ENCODE data around the gene DELE1.
A peak's percentile ranks its signal among the peaks of the same experiment; 100 is the strongest.

DELE1 gene

DNA sequence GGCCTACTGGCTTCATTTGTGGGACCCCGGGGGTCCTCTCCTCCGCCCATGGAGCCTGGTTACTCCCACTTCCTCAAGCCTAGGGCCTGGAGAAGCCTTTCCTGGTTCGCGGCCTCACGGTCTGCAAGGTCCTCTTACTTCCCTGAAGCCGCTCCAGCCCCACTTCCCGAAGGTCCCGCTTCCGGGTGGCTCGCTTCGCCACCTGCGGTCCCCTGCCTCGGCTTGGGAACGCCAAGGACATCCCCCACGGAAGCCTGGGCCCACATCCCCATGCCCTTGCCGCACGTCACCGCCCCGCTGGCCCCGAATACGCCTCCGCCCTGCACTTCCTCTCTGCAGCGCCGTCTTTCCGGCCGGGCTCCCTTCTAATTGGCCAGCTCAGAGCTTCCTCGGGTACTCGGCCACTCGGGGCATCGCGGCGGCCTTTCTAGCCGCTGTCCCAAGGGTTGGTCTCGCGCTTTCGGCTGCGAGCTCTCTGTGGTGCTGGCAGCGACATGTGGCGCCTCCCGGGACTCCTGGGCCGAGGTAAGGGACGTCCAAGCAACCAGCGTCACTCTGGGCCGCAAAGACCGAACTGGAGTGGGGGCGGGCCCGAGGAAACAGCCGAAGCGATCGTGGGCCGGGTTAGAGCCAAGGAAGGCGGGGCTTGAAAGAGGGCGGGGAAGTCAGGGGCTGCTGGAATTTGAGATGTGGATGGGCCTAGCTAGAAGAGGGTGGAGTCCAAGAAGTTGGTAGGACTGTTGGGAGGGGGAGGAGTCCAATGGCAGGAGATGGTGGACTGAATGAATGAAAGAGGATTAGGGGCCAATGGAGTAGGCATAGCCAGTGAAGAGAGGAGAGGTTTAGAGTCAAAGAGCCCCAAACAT lies at the start of gene DELE1:
Gene DELE1 (plus strand): TSS at position 424 of the 866 bp plus-strand sequence. CDS start 71 bp downstream, at position 495.
- peak; percentile 78 to 98 for DNase-seq (ENCODE audit: extremely low read depth in 1 of 2, low read depth in 1 of 2)

- no peak for DNase-seq (ENCODE audit: extremely low read depth in 1 of 2, low read depth in 1 of 2)
Observed at GRCh38 chr5:141873933-141874261, 49.8 kb upstream of the DELE1 start.

GRCh38 chr5:141874262-141874964 lies 49.3 kb upstream of the DELE1 start:
- no peak for DNase-seq (ENCODE audit: extremely low read depth in 1 of 2, low read depth in 1 of 2)

DNA sequence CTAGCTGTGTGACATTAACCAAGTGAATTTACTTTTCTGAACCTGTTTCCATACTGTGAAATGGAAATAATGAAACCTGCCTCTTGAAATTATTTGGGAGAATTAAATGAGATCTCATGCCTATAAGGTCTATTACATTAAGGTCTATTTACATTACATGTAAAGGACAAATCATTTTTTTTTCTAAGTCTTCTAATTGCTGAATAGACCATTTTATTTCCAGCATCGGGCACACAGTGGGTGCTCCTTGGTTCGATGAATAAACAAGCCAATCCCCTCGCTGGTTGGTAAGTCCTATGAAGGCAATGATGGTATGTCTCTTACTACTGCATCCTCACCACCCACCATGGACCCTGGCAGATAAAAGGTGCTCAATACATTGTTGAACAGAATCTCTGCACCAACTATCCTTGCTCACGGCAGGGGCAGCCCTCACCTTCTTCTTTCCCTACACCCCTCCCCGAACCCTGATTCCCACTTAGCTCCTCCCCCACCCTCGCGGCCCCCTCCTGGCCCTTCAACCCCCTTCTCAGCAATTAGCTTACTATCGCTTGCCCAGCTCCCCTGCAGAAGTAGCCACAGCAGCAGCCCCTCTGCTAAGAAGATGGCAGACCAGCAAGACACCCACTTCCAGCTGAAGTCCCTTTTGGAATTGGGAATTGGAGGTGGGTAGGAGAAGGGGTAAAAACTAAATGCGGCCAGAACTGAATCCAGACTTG lies 48.5 kb upstream of the DELE1 start:
- DNase-seq (ENCODE audit: extremely low read depth in 1 of 2, low read depth in 1 of 2) = no peak

DNA sequence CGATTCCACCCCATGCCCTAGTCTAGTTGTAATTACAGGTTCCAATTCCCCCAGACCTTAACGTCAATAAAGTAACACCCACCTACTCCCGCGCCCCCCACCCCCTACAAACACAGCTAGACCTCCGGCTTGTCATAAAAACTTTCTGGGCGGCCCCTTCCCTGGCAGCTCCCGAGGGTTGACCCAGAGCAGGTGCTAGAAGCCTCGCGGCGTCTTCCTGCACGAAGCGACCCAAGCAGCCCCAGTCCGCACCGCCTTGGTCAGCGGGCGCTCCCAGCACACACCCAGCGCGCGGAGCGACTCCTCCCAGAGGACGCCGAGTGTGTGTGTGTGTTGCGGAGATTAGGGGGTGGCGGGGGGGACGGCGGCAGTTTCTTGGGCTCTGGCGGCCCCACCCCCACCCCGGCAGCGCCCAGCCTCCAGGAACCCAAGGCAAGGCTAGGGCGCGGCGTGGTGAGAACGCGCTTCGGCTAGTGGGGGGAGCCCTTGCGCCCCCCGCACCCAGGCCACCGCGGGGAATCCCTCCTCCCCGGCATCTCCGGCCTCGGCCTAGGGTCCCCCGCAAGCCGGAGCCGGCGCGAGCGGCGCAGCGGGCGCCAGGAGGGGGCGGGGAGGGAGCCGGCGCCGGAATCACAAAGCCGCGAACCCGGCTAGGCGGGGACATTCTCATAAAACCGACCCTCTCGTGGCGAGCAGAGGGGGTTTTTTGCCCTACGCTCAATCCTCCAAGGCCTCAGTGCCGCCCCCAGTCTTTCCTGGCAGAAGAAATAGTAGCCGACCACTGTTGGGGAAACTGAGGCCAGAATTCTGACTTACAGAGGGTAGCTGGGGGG lies 47.7 kb upstream of the DELE1 start:
- DNase-seq (ENCODE audit: extremely low read depth in 1 of 2, low read depth in 1 of 2) = no peak

- DNase-seq (ENCODE audit: extremely low read depth in 1 of 2, low read depth in 1 of 2) = no peak
Observed at GRCh38 chr5:141876628-141877355, 46.9 kb upstream of the DELE1 start.

DNA sequence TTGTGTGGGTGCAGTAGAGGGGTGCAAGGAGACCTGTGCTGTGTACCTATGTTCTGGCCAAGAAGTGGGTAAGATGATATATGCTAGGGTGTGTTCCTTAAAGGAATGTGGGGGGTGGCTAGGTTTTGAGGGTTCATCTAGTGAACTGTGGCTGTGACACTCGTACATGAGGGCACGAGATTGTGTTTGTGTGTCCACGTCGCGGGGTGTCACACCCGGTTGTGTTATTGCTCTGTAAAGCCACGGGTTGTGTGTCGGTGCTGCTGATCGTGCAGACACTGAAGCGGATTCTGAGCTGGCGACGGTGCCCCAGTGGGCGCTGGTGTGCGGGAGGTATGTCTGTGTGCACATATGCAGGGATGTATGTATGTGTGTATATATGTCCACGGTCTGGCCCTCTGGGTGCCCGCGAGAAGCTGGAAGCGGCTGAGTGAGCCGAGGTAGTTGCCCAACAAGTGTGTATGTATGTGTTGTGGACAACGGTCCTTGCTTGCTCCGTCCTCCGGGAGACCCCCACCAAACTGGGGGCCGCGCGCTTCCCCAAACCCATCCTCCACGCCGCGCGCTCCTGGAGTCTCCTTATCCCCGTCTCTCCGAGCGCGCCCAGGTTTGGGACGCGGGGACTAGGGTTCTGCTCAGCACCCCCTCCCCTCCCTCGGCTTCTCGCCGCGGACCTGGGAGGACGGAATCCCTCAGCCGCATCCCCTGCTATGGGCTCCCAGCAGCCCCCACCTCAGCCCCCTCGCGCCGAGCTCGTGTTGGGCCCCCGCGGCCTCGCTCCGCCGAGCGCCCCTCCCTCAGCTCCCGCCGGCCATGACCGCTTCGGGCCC lies 46.1 kb upstream of the DELE1 start:
- no peak for DNase-seq (ENCODE audit: extremely low read depth in 1 of 2, low read depth in 1 of 2)

DNA sequence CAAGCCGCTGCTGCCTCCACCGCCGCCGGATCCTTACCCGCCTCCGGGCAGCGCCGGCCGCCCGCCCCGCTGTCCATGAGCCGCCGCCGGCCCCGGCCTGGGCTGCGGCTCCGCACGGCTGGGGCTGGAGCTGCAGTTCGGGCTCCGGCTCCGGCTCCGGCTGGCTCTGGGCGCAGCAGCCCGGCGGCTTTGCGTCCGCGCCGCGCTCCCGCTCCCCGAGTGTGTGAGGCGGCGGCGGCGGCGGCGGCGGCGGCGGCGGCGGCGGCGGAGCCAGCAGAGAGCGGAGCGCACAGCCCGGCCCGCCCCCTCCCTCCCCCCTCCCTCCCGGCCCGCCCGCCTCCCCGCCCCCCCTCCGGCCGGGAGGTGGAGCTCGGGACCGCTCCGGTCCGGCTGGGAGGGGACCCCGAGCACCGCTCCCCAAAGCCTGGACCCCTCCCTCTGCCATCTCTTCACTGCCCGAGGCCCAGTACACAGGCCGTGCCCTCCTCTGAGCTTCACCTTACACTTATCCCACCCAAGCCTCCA lies 45.4 kb upstream of the DELE1 start, which contains the start of gene PCDH1:
Gene PCDH1 (minus strand): TSS at position 225 of the 525 bp plus-strand sequence. CDS start 148 bp downstream, at position 77.
- no peak for DNase-seq (ENCODE audit: extremely low read depth in 1 of 2, low read depth in 1 of 2)

GRCh38 chr5:141878711-141879425 lies 44.8 kb upstream of the DELE1 start:
- peak; percentile 60 to 79 for DNase-seq (ENCODE audit: extremely low read depth in 1 of 2, low read depth in 1 of 2)

DNA sequence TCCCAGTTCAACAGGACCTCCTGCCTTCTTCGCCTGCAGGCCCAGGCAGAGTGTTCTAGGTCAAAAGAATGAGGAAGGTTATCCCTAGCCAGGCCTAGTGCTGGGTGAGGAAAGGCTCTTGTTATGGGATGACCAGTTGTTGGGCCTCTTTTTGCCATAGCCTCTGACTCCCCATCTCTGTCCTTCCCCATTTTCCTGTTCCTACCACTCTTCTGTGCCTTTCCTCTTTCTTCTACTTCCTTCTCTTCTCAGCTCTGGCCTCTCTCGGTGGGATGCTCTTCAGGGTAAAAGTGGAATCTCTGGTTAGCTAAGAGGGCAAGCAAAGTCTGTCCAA lies 44.3 kb upstream of the DELE1 start:
- no peak for DNase-seq (ENCODE audit: extremely low read depth in 1 of 2, low read depth in 1 of 2)

DNA sequence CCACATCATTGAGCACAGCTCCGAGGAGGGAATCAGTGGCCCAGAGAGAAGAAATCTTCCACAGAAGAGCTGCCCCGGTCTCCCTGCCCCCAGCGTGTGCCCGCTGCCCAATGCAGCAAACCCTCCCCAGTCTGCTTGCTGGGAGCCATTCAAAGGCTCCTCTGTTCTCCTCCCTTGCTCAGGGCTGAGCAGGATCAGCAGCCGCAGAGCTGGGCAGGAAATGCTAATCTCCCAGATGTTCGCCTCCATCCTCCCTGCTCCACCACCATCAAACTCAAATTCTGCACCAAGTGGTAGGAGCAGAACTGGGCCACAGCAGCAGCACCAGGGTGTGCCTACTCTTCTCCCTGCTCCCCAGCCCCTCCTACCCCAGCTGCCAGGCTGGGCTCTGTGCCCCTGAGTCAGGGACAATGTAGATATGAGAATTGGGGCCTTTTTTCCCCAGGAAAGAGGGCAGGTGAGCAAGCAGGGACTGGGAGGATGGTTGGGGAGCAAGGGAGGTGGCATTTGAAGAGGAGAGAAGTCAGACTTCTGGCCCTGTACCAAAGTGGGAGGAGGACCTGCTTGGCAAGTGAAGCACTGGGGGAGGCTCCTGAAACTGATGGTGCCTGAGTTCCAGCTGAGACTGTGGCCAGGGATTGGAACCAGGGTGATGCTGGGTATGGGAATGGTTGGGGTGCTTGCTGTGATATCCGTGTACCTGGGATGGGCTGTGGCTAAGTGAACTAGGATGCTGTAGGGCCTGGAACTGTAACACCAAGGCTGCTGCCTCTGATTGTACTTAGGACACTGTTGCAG lies 43.5 kb upstream of the DELE1 start:
- DNase-seq (ENCODE audit: extremely low read depth in 1 of 2, low read depth in 1 of 2) = no peak

GRCh38 chr5:141880961-141881801 lies 42.5 kb upstream of the DELE1 start:
- DNase-seq (ENCODE audit: extremely low read depth in 1 of 2, low read depth in 1 of 2) = no peak

DNA sequence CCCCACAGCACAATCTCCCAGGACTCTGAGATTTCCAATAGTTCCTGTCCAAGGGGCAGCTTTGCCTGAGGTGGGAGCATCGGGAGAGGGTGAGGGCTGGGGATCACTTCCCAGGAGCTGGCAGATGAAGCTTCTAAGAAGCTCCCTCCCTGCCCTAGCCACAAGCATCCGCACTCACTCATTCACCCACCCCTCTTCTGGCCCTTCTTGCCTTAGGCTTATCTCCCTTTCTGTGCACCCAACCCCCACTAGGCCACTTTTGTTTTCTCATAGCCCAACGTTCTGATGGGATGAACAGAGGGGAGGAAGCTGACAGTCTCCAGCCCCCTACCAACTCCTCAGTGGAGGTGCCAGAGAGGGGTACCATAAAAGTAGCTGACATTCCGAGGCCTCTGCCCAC lies 41.8 kb upstream of the DELE1 start:
- DNase-seq (ENCODE audit: extremely low read depth in 1 of 2, low read depth in 1 of 2) = no peak

GRCh38 chr5:141882594-141883183 lies 41.0 kb upstream of the DELE1 start:
- no peak for DNase-seq (ENCODE audit: extremely low read depth in 1 of 2, low read depth in 1 of 2)

GRCh38 chr5:141883184-141883891 lies 40.3 kb upstream of the DELE1 start:
- no peak for DNase-seq (ENCODE audit: extremely low read depth in 1 of 2, low read depth in 1 of 2)

GRCh38 chr5:141883892-141884318 lies 39.8 kb upstream of the DELE1 start:
- no peak for DNase-seq (ENCODE audit: extremely low read depth in 1 of 2, low read depth in 1 of 2)

All from stimulated activated CD8-positive, alpha-beta memory T cell treated with anti-CD3 and anti-CD28 coated beads, Interleukin-7, amount 100 ng/mL, for 48 hours (primary cell).